Stimulated activated CD4-positive, alpha-beta T cell treated with anti-CD3 and anti-CD28 coated beads, Interleukin-2, amount 100 ng/mL, for 24 hours (primary cell): ENCODE results near the gene NDUFS2.

Experiments
- DNase-seq, 2 donors: peaks; one replicate each; pipeline ENCODE4 v3.0.0-alpha.2; 2020

Gene NDUFS2

GRCh38 chr1:161172776-161173376, 29.3 kb upstream of the NDUFS2 start:
- no peak for DNase-seq

DNA sequence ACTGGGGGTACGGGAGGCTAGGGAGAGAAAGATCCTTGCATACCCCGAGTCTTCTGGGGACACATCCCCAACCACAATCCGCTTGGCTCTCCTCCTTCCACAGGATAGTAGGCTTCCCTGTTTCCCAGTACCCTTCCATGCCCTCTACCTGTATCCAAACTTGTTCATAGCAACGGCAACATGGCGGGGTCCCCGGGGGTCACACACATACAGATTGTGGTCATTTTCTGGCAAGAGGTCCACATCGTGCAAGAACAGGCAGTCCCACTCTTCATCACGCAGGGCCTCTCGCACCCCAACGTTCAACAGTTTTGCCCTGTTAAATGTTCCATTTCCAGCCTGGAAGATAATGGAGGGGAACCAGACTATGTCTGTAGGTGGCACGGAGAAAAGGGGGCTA, 28.5 kb upstream of the NDUFS2 start:
- no peak for DNase-seq

DNA sequence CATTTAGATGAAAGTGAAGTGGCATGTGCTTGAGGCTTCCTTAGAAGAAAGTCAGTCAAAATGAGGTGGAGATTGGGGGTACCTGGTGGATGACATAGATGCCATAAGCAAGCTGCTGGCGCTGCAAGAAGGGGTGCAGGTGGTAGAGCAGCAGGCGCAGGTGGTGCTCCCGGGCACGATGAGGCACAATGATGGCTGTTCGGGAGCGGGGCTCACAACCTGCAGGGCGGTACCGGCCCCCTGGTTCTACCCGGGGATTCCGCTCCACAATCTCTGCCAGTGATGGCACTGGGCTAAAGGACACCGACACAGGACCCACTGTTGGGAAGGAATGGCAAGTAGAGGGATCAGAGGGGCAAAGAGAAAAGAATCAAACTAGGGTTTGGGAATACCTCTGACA, 27.3 kb upstream of the NDUFS2 start:
- DNase-seq: no peak

GRCh38 chr1:161175771-161176453, 26.3 kb upstream of the NDUFS2 start:
- no peak for DNase-seq

GRCh38 chr1:161176468-161177111, 25.6 kb upstream of the NDUFS2 start:
- DNase-seq: no peak

DNA sequence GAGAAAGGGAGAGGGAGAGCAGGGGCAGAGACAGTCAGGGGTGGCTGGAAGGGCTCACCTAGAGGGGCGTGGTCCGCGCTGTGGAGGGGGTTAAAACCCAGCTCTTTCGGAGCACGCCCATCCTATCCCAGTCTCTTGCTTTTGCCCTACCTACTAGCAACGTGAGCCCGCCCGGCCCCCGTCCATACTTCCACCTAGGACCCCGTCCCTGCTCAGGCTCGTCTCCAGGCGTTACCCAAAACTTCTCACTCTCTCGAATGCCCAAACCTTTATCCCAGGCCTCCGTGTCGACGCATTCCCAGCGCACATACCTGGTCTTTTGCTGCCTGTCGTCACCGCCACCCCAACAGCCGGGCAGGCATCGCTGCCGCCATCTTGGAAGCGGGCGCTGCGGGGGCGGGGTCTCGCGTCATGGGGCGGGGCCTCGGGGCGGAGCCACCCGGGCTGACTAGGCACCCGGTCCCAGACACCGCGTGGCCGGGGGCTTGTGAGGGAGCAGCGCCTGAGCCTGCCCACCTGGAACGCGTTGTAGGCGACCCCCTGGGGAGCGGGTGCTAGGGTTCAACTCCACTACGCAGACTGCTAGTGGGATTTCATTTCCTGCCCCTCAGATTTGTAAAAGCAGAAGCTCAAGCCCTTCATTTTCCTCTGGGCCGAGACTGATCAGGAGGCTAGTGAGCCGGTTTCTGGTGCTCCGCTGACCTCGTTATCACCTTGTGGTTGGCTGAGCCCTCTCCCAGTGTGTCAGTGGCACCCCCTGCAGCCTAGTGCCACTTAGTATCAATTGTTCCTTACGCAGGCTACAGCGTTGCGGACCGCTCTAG, 24.8 kb upstream of the NDUFS2 start, which contains the start of gene B4GALT3:
Gene B4GALT3, minus strand, starts transcription at position 396 of the 824 bp plus-strand sequence. CDS start 1,447 bp downstream, outside the sequence.
- DNase-seq: peak; percentile 98 to 99

- no peak for DNase-seq
Observed at GRCh38 chr1:161177936-161178244, 24.3 kb upstream of the NDUFS2 start.

DNA sequence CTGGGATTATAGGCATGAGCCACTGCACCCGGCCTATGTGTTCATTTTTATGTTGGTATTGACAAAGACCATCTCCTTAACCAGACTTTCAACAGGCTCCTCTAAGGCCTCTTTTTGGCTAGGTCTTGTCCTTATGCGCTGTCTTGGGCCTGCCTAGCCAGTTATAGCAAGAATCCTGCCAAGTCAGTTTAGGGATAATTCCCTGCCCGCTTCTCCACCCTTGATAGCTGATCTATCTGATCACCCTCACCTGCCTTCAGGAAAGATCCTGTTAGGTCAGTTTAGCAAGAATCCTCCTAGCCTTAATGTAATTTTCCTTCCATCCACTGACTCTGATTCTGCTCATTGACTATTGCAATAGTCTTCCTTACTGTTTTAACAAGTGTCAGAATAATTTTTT, 22.5 kb upstream of the NDUFS2 start:
- DNase-seq: no peak

- DNase-seq: no peak
Observed at GRCh38 chr1:161180639-161181038, 21.5 kb upstream of the NDUFS2 start.

DNA sequence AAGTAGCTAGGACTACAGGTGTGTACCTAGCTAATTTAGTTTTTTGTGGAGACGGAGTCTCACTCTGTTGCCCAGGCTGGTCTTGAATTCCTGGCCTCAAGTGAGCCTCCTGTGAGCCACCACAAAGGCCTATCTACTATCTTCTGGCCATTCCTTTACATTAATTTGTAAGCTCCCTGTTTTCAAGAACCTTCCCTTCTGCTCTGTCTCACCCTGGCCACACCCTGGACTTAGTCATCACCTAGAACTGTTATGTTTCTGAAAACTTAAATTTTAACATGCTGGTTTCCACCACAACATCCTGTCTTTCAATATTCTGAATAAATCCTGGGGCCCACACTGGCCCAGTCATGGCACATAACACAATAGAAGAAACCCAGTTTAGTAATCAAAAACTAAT, 20.0 kb upstream of the NDUFS2 start:
- DNase-seq: peak; percentile 64 to 71

DNA sequence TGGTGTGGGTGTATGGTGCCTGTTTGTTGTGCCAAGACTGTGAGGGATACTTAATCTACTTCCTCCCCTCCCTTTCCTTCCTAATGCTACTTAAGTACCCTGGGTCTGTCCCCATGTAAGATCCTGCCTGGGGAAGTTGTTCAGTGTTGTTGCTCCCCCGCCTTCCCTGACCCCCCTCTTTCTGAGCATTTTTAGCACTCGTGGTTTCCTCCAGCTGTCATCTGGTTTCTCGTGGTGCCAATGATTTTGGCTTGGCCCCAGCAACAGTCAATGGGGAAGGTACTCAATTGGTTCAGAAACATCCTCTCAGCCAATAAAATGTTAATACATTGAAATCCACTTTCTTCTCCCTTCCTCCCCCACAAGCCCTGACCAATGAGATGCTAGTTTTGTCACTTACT, 16.9 kb upstream of the NDUFS2 start:
- peak; percentile 61 to 67 for DNase-seq

DNA sequence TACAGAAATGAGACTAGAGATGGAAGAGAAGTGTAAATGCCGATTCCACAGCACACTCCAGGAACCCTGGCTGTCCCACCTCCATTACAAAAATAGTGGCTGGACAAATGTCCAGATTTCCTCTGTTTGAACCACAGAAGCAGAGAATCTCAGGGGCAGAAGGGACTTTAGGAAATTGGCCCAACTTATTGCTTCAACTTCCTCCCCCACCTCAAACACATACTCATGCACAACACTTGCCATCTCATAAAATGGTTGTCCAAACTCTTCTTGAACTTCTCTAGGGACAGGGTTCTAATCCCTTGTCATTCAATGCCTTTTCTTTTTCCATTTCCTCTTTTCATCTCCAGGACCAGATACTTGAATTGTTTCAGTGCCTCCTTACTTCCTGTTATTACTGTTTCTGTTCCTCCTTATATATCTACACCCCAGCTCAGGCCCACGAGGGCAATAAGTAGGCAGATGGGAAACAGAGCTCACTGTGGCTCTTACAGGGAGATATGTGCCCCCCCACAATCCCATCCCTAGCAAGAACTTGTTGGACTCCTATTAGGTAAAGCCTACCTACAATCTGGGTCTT, 16.3 kb upstream of the NDUFS2 start:
- DNase-seq: no peak

- DNase-seq: no peak
Observed at GRCh38 chr1:161187311-161187710, 14.9 kb upstream of the NDUFS2 start.

- no peak for DNase-seq
Observed at GRCh38 chr1:161188381-161188780, 13.8 kb upstream of the NDUFS2 start.

- no peak for DNase-seq
Observed at GRCh38 chr1:161189036-161189435, 13.1 kb upstream of the NDUFS2 start.

DNA sequence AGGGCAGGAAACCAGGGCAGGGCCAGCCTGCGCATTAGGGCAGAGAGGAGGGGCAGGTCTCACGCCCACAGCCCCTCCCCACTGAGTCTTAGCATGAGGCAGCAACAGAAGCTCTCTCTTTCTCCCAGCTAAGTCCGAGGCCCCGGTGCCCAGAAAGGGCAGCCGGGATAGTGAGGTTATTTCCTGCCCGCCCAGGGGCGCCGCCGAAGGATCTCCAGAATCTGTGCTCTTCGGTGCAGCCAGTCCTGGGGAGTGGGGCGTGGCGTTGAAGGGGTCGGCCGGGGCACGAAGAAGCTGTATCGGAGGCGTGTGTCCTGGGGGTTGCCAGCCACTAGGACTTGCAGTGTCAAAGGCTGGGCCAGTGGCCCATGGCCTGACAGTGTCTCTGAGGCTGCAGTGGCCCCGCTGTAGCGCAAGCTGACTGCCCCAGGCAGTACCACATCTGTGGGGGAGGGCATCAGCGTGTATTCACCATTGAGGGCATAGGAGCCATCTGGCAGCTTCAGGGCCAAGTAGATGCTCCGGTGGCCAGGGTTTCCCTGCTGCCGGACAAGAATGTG, 11.1 kb upstream of the NDUFS2 start:
- no peak for DNase-seq

DNA sequence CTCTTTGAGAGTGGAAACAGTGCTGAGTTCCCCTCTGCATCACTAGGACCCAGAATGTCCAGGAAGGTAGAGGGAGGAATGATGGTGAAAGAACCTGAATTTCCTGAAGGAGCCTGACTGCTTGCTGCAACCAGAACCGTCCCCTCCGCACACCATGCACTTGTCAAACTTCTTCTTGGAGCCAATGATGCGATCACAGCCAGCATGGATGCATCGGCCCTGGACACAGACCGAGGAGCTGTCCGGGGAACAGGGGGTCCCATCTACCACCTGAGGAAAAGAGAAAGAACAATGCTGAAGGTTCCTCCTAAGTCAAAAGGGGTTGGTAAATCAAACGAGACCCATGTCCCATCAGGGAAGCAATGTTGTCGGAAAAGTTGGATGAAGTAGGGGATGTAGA, 10.2 kb upstream of the NDUFS2 start:
- no peak for DNase-seq

DNA sequence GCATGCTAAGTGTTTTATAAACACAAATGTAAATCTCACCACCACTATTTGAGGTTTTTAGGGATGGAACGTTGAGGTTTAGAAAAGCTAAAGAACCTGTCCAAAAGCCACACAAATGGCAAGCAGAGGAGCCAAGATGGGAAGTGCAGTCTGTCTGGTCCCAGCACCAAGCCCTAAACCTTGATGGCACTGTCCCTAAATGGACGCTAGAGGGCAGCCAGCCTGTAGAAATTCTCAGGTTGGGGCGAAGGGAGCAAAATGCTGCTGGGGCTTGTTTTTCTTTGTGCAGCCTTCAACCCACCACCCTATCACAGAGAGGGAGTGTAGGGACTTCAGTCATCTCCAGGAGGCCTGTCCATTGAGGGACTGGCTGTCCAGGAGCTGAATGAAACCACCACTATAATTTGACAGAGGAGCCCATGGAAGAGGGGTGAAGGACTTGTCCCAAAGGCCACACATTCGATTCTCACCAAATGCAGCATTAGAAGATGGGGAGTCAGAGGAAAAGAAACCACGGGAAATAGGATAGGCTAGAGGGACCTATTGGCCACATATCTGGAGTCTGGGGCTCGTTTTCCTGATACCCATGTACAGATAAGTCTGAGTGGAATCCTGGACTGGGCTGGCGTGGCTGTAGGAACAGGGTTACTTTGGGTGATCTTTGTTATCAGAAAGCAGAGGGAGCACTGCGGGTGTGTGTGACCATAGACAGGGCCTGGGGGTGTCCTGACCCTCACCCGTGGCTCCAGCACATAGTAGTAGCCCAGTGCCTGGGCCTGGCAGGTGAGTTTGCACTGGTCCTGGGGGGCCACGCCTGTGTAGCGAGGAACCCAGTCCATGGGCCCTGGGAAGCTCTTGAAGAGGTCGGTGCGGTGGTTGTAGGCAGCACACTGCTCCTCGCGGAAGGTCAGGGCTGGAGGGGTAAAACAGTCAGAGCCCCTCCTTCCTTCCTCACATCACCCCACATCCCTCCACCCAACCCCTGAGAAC, 9.4 kb upstream of the NDUFS2 start:
- peak; percentile 60 to 71 for DNase-seq

GRCh38 chr1:161193561-161194235, 8.5 kb upstream of the NDUFS2 start:
- DNase-seq: no peak

GRCh38 chr1:161195171-161195570, 7.0 kb upstream of the NDUFS2 start:
- DNase-seq: no peak

- DNase-seq: no peak
Observed at GRCh38 chr1:161196111-161196510, 6.1 kb upstream of the NDUFS2 start.
